OCI-LY7 (cell line): Measurements from ENCODE around the gene ARID5A.

Experiments used
- CTCF ChIP-seq: fragments of 200-600 bp; sonication (generic); conservative IDR thresholded peaks from 2 replicates; pipeline ENCODE4 v1.5.1; 2014; ENCODE audit warnings: mild to moderate bottlenecking, antibody characterized with exemption, low read length, moderate library complexity, mixed read lengths
- EZH2phosphoT487 ChIP-seq: fragments of 200-600 bp; sonication (generic); IDR thresholded peaks from 2 replicates; pipeline ENCODE4 v1.6.1; 2018; ENCODE audit warnings: low read depth, borderline replicate concordance, mild to moderate bottlenecking, mixed run types, antibody characterized with exemption, low read length, moderate library complexity, mixed read lengths

- TF ChIP-seq CTCF (no peak), EZH2phosphoT487 (no peak)
These were observed 31.2 kb upstream of the ARID5A start, which contains the start of gene NEURL3 for GRCh38 chr2:96505231-96505889.
